B cell (primary cell): ENCODE measurements around the gene COPB1.

Experiments used
- CTCF ChIP-seq: fragments of 200-600 bp; IDR thresholded peaks from one replicate; pipeline ENCODE4 v1.8.0; 2022; ENCODE audit warnings: antibody characterized with exemption, mild to moderate bottlenecking
- EZH2 ChIP-seq: IDR thresholded peaks from 2 replicates; pipeline ENCODE4 v1.6.1; 2012; ENCODE audit warnings: borderline replicate concordance, low read depth, mild to moderate bottlenecking, moderate library complexity, low read length; ENCODE audit not compliant: insufficient read depth, poor library complexity, severe bottlenecking

- no peak for TF ChIP-seq CTCF
- TF ChIP-seq EZH2: no peak
These were observed 22.6 kb upstream of the COPB1 start for GRCh38 chr11:14522245-14522644.
